ENCODE data around the gene TMC1. TPM values are rescaled to one million over a fixed set of nuclear protein-coding genes. Genes with fewer than 3 reads are reported as not detected.

The TMC1 gene
- total RNA-seq, 1 experiment from 2014 or later: 0.53 TPM

GRCh38 chr9:72863456-72864094 lies 342.2 kb downstream of the TMC1 start:
- no peak for DNase-seq (ENCODE audit: low spot score)

- no peak for DNase-seq (ENCODE audit: low spot score)
Observed at GRCh38 chr9:72864327-72864726, 342.9 kb downstream of the TMC1 start.

GRCh38 chr9:72871685-72872084 lies 350.3 kb downstream of the TMC1 start:
- DNase-seq (ENCODE audit: low spot score): peak; percentile 75

- DNase-seq (ENCODE audit: low spot score): peak; percentile 21
Observed at GRCh38 chr9:72872718-72873117, 351.3 kb downstream of the TMC1 start.

GRCh38 chr9:72873456-72873855 lies 352.0 kb downstream of the TMC1 start:
- DNase-seq (ENCODE audit: low spot score): no peak

GRCh38 chr9:72874344-72874743 lies 352.9 kb downstream of the TMC1 start:
- no peak for DNase-seq (ENCODE audit: low spot score)

GRCh38 chr9:72875221-72875620 lies 353.8 kb downstream of the TMC1 start:
- no peak for DNase-seq (ENCODE audit: low spot score)

- DNase-seq (ENCODE audit: low spot score): no peak
Observed at GRCh38 chr9:72880821-72881220, 359.4 kb downstream of the TMC1 start.

- no peak for DNase-seq (ENCODE audit: low spot score)
Observed at GRCh38 chr9:72882117-72882775, 360.8 kb downstream of the TMC1 start.

- no peak for DNase-seq (ENCODE audit: low spot score)
Observed at GRCh38 chr9:72883875-72884274, 362.5 kb downstream of the TMC1 start.

- no peak for DNase-seq (ENCODE audit: low spot score)
Observed at GRCh38 chr9:72884508-72884907, 363.1 kb downstream of the TMC1 start.

Other genes with a start within 250 kb of the TMC1 start
- gene ZFAND5, start 156.4 kb upstream of the TMC1 start, total RNA-seq (2014; rRNA removed; shearing (Covaris generic)): 204 and 236 TPM in 2 replicates

Data from HT-29 (cell line).